Stimulated activated CD8-positive, alpha-beta memory T cell treated with anti-CD3 and anti-CD28 coated beads, Interleukin-12 subunit alpha, Interleukin-12 subunit beta, amount 100 ng/mL, for 4 hours (primary cell): ENCODE data around the gene ZSCAN20.
"Not testable (repeated sequence)": the region's sequence is repeated elsewhere in the genome, so short reads cannot be mapped to it uniquely, and the experiment has no call there.

Experiments
- DNase-seq: peaks from one replicate; pipeline ENCODE4 v3.0.0-alpha.2; 2020; ENCODE audit warnings: low read depth

The ZSCAN20 gene

DNA sequence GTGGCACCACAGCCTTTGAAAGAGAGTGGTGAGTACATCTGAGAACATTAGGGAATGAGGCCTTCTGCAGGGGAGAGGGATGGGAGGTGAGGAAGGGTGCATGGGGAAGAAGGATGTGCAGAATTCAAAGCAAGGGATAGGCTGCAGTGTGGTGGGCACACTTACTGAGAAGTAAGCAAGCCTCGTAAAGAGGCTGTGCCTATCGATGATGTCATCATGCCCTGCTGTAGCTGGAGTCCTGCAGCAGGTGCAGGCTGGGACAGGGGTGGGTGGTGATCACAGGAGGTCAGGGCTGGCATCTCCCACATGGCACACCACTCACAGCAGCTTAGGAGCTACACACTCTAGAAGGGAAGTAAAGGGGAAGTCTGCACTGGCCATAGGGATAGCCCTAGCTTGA is 16.2 kb downstream of the ZSCAN20 start:
- DNase-seq: no peak

DNA sequence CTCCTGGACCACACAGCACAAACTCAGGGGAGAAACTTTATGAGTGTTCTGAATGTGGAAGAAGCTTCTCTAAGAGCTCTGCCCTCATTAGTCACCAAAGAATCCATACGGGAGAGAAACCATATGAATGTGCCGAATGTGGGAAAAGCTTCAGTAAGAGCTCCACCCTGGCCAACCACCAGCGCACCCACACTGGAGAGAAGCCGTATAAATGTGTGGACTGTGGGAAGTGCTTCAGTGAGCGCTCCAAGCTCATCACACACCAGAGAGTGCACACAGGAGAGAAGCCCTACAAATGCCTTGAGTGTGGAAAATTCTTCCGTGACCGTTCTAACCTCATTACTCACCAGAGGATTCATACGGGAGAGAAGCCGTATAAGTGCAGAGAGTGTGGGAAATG is 22.5 kb downstream of the ZSCAN20 start:
- no peak for DNase-seq

DNA sequence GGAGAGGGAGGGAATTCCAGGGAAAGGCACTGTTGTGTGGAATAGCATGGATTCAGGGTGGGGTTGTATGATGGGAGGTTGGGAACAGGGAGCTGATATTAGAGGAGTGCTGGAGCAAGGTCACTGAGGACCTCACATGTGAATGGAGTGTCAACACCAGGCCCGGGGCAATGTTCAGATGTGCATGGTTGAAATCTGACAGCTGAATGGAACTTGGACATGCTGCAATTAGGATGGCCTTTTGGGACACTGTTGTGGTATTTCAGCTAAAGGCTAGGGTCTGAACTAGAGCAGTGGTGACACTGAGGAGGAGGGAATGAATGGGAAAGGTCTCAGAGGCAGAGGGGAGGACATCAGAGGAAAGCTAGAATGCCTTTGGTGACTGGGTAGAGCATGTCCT is 25.0 kb downstream of the ZSCAN20 start:
- no peak for DNase-seq

DNA sequence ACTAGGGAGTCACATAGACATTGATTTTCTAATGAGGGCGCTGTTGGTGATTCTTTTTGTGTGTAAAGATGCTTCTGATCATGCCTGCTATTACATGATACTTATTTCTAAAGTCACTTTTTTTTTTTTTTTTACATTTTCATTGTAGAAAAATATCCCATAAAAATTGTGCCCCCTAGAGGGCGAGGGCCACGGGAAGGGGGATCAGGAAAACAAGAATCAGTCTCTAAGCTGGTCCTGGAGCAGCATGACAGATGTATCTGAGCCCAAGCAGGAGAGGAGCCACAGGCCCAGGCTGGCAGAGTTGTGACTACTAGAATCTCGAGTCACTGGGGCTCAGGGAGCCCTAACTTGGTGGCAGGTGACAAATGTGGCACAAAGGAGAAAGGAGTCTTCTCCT is 28.1 kb downstream of the ZSCAN20 start:
- DNase-seq: no peak

DNA sequence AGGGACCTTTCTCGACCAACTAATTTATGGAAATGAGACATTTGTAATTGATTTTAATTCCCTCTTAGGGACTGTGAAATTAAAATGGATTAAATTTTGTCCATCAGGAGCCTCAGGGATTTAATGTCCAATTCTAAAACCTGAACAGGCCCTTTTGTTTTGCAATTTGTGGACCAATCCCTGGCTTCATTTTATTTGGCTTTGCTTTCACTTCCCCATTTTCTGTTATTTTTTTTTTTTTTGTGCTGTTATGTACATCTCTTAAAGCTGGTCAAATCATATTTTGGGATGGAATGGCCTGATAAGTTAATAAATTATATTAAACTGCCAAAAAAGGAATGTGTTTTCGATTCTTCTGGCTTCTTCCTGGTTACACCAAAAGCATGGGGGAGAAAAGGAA is 28.9 kb downstream of the ZSCAN20 start:
- DNase-seq: no peak

DNA sequence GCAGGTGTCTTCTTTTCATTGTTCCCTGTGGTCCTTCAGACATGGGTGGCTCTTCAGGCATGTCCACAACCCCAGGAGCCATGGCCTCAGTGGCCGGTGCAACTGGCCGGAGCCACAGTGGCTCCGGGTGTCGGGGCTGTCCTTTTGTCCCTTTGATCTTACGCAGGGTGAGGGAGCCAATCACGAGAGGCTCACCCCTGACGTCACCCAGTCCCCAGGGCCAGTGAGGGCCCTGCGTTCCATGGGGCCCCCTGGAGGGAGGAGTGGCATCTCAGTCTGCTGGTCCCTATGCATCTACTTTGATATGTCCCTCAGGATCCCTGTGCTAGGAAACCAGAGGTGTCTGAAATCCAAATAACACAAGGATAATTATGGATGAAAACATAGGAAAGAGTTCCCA is 29.3 kb downstream of the ZSCAN20 start:
- DNase-seq: no peak

DNA sequence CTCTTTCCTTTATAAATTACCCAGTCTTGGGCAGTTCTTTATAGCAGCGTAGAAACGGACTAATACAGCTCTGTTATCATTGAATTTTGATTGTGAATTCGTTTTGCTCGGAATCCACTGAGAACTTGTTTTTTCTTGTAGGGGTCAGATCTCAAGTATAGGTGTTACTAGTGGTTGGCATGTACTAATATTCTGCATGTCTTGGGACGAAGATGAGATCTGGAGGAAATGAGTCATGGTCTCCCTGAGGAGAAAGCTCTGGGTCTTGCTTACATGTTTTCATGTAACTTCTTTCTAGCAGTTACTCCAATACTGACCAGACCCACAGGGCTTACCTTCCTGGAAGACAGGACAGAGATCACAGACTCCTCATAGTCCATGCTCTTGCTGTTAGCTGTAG is 30.3 kb downstream of the ZSCAN20 start:
- DNase-seq: no peak

DNA sequence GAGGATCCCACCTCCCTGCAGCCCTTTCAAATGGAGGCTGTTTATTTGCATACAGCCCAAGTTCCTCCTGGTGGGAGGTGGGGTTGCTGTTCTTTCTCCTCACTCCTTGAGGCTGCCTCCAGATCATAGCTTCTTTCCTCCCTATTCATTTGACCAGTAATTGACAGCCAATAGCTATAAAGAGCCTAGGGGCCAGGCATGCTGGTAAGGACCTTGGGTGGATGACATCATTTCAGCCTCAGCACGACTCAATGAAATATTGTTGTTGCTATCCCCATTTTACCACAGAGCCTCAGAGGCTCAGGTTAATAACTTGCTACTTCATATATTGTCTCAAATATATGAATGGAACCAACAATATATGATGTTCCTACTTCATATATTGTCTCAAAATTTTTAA is 31.1 kb downstream of the ZSCAN20 start:
- no peak for DNase-seq

DNA sequence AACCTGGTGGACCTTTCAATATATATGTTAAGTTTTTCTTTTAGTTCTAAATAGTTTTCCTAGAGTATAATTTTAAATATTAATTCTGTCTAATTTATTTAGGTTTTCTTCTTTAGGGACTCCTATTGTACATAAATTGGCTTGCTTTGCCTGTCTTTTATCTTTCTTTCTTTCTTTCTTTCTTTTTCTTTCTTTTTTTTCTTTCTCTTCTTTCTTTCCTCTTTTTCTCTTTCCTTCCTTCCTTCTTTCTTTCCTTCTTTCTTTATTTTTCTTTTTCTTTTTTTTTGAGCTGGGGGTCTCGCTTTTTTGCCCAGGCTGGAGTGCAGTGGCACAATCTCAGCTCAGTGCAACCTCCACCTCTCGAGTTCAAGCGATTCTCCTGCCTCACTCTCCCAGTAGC is 35.2 kb downstream of the ZSCAN20 start:
- no peak for DNase-seq

DNA sequence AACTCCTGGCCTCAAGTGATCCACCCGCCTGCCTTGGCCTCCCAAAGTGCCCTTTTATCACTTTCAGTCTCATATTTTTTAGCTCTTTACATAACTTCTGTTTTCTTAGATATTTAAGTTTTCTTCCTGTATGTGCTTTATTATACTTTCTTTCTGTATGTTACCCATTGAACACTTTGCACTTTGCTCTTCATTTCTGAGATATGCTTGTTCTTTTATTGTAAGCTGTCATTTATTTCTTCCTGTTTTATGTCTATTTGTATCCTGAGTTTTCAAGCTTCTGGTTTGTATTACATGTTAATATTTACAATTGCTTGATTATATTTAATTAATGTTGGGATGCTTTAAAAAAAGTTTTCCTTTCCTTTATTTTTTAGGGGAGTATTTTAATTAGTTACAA is 35.7 kb downstream of the ZSCAN20 start:
- DNase-seq: no peak

DNA sequence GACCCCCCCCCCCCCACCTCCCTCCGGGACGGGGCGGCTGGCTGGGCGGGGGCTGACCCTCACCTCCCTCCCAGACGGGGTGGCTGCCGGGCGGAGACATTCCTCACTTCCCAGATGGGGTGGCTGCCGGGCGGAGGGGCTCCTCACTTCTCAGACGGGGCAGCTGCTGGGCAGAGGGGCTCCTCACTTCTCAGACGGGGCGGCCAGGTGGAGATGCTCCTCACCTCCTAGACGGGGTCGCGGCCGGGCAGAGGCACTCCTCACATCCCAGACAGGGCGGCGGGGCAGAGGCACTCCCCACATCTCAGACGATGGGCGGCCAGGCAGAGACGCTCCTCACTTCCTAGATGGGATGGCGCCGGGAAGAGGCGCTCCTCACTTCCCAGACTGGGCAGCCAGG is 36.8 kb downstream of the ZSCAN20 start:
- not testable (repeated sequence) for DNase-seq

DNA sequence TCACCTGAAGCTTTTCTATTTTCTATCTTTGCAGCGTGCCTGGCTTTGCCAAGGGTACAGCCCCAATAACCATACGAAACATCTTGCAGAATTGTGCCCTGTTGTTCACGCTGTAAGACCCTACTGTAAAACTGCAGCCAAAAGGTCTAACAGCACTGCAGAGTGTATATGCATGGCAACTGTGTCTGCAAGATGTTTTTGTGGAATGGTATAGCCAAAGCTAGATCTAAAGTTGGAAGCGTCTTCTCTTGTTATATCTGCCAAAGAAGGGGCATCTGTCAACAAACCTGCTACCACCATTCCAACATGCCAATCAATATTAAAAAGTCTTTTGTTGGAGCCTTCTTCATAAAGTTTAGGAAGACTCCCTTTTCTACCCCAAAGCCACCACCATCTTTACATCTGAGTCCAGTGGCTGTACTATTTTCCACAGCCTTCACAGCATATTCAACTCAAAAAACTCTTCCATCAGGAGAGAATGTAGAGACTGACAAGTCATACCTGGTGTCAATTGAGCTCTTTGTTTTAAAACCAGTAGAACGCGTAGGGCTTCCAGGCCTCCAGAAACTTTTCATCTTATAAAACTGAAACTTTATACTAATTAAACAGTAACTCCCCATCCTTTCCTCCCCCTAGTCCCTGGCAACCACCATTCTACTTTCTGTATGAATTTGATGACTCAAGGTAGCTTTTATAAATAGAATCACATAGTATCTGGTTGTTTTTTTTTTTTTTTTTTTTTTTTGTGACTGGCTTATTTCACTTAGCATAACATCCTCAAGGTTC is 40.0 kb downstream of the ZSCAN20 start:
- no peak for DNase-seq

DNA sequence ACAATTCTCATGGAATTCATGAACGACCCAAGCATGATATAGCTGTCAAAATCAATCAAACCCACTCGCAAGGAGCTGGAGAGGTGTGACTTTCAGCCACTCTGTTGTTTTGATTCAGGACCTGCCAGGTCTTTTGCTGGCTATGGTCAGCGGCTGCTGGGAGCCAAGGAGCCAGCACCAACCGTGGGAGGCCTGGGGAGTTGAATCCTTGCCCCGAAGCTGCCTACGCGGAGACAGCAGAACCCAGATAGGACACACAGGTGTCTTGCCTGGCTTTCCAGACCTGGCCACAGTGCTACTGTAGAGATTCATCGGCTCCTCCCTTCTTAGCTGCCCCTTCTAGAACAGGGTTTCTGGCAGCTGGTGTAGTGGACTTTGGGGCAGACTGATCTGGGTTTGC is 42.7 kb downstream of the ZSCAN20 start:
- no peak for DNase-seq

DNA sequence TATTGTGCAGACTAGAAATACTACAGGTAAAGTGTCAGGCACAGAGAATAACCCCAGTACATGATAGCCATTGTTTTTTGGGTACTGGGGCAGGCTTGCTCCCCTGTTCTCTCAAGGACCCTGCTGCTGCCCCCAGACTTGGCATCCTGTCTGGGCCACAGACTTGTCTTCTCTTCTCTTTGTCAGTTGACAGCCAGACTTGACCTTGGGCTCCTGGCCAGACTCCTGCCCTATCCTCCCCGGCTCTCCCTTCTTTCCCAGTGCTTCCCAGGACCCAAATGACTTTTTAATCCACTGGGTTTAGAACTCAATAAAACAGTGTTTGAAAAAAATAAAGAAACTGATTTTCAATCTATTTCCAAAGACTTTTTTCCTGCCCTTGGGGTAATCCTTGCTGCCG is 43.2 kb downstream of the ZSCAN20 start:
- no peak for DNase-seq

DNA sequence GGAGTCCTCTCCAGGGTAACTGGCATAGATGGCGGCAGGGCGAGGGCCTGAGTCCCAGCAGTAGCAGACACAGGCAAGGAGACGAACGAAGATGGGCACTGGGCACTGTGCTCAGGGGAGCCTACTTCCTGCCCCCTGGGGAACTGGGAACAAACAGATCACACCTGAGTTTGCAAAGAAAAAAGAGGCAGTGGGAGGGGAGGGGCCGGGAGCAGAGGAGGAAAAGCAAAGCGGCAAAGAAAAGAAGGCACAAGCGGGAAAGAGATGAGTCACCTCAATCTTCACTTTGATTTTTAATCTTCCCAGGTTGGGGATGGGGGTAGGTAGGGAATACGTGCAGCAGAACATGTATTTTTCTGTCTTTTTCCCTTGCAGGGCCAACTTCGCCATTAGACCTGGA is 44.0 kb downstream of the ZSCAN20 start:
- no peak for DNase-seq

DNA sequence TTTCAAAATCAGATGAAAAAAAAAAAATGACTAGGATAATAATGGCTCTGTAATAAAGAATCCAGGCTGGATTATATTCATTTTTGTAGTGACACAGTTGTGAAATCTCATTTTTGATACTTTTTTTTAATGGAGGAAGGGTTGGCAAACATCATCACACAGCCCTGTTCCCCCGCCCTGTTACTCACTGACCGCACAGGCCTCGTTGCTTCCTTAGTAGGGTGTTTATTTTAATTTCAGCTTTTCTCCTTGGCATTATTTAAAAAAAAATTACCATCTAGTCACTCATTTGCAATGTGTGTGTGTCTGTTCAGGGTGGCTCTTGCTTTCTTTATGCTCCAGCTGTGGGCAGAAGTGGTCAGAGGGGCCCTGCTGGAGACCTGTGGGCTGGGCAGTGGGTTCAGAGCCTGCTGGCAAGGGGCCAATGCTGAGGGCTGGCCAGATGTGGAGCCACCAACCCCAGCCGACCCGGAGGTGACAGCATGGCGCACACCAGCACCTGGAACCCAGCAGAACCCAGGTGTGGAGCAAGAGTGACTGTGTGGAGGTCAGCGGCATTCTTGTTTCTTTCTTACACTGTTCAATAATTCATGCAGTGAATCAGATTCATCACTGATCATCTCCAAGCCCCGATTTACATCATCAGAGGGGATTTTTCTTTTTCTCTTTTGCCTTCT is 44.6 kb downstream of the ZSCAN20 start:
- no peak for DNase-seq

DNA sequence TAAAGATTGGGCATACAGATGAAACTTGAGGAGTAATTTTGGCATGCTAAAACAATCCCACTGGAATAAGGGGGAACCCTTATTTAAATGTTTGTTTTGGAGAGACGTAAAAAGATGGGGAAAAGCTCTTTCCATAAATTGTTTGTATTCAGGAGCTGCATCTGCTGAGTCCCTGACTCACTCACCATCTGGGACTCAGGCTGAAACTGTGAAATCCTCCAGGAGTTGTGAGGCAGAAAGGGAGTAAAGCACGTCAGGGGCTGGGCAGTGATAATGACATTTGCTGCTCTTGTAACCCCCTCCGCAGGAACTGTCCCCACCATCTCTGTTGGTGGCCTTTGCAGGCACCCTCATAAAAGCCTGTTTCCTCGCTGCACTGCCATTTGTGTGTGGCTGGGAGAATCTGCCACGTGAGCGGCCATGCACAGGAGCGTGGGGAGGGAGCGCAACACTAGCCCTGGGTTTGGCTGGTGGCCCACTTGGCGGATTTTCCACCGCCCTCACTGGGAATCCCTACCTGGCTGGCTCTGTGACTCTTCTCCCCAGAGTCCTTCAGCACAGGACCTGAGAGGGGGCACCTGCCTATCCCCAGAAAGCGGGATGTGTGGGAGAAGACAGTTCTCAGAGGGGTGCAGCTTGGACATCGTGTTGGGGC is 45.3 kb downstream of the ZSCAN20 start:
- no peak for DNase-seq

DNA sequence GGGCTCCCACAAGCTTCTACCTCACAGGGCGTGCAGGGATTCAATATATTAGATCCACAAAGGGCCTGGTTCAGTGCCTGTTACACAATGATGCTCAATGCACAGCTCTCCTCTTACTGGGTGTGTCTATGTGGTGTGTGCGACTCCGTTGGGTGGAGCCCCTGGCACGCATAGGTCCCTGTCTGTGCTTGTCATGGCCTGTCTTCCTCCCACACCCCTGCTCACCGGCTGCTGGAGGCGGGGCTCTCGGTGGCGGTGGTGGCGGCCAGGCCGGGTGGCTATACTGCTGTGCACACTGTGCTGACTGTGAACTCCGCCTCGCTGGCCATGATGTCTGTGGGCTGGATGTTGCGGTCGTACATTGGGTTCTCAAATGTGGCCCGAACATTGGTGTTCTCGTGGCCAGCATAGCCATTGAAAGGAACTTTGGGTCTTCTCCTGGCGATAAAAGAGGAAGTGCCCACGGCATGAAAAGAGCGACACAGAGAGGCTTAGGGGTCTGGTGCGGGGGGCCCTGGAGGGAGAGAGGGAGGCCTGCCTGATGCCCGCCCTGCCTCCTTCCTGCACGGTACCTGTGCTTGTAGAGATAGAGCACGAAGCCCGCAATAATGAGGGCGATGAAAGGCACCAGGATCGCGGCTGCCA is 46.9 kb downstream of the ZSCAN20 start:
- DNase-seq: no peak

DNA sequence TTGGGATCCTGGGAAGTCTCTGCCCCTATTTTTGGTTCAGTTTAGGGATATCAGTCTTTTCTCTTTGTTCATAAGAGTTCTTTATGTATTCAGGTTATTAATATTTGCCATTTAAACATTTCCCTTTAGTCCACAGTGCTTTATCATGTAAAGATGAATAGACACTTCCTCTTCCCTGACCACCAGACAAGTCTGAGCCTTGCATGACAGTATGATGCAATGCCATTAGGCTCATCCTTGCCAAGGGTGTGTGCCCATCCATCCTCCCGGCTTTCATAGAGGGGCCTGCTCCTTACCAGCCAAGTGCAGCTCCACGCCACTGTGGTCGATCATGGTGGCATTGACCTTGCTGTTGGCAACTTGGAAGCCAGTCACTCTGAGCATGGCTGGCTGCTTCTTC is 52.1 kb downstream of the ZSCAN20 start:
- no peak for DNase-seq

DNA sequence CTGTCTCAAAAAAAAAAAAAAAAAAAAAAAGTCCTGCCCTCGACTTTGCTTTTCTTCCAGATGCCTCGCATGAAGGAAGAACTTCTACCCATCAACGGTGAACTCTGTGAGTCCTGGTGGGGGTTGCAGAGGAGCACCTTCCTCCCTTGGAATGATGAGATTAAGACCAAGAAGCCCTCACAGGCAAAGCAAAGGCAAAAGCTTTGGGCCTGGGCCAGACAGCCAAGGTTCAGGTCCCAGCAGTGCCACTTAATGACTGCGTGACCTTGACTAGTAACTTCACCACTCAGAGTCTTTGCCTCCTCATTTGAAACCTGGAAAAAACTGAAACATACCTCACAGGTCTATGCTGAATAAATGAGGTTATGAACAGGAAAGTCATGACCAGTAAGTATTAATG is 55.5 kb downstream of the ZSCAN20 start:
- no peak for DNase-seq

DNA sequence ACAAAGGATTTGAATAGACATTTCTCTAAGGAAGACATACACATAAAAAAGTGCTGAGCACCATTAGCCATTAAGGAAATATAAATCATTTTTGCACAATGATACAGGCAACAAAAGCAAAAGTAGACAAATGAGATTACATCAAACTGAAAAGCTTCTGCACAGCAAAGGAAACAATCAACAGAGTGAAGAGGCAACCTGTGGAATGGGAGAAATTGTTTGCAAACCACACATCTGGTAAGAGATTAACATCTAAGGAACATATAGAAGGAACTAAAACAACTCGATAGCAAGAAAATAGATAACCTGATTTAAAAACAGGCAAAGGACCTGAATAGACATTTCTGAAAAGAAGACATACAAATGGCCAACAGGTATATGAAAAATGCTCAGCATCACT is 57.5 kb downstream of the ZSCAN20 start:
- DNase-seq: no peak

DNA sequence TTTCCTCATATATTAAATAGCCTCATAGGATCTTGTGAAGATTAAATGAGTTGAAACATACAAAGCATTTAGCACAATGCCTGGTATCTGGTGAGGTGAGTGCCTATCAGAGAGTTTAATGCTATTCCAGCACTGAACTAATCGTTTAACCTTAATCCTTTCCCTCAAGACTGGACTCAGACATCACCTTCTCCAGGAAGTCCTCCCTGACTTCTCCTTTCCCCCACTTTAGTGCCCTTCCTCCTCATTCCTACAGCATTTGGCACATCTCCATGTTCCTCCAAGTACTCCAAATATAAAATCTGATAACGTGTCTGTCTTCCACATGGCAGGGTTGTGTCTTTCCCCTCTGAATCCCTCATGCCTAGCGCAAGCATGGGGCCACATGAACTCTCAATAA is 59.8 kb downstream of the ZSCAN20 start:
- no peak for DNase-seq

DNA sequence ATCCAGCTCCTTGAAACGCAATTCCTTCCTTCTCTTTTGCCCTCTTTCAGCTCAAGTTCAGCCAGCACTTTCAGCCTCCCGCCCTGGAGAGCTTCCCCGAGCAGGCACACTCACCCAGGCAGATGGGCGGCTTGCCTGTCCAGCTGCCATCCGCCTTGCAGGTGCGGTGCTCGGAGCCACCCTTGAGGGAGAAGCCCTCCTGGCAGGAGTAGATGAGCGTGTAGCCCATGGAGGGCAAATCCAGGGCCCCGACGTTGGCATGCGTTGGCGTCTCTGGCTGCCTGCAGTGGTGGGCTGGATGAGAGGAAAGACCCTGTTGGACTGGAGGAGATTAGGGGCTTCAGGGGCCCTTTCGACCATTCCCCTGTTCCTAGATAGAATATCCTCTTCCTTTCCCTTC is 60.5 kb downstream of the ZSCAN20 start:
- no peak for DNase-seq
